DMS153 treated with DMSO at 0.1 percent for 48 hours (cell line): ENCODE measurements around the gene ANGEL2.

Experiments
- DNase-seq: peaks from one replicate; lab custom pipeline; 2025; ENCODE audit not compliant: unreplicated experiment; lab: John Stamatoyannopoulos, UW

The ANGEL2 gene

GRCh38 chr1:212951947-212952640 is 63.6 kb downstream of the ANGEL2 start:
- DNase-seq, result no peak

- no peak for DNase-seq
These were observed 64.3 kb downstream of the ANGEL2 start for GRCh38 chr1:212951126-212951946.

GRCh38 chr1:212950243-212951125 is 65.2 kb downstream of the ANGEL2 start, which contains the start of gene VASH2:
VASH2 (plus strand) TSS chr1:212950541; CDS start chr1:212951543, 1,002 bp downstream.
- DNase-seq, result peak; percentile 90

GRCh38 chr1:212949771-212950170 is 65.9 kb downstream of the ANGEL2 start:
- DNase-seq, result no peak

- DNase-seq, result no peak
These were observed 68.8 kb downstream of the ANGEL2 start for GRCh38 chr1:212946872-212947271.

GRCh38 chr1:212945463-212946160 is 70.1 kb downstream of the ANGEL2 start:
- no peak for DNase-seq

GRCh38 chr1:212945056-212945455 is 70.6 kb downstream of the ANGEL2 start:
- no peak for DNase-seq

GRCh38 chr1:212944229-212944901 is 71.3 kb downstream of the ANGEL2 start:
- DNase-seq, result no peak

- no peak for DNase-seq
These were observed 72.3 kb downstream of the ANGEL2 start for GRCh38 chr1:212943393-212943710.

GRCh38 chr1:212942679-212943392 is 72.8 kb downstream of the ANGEL2 start:
- DNase-seq, result no peak
